ENCODE data around the gene FBXO30. TPM values are rescaled to one million over a fixed set of nuclear protein-coding genes. Genes with fewer than 3 reads are reported as not detected.
A peak's percentile ranks its signal among the peaks of the same experiment; 100 is the strongest.

Gene FBXO30
- total and polyA plus RNA-seq, 2 experiments from 2014 or later, result 2.0 to 9.0 TPM

GRCh38 chr6:145814035-145814500 lies 527 bp downstream of the FBXO30 start:
- peaks cover 37% of the 10 kb centered on the region for H3K4me1 ChIP-seq (ENCODE audit: insufficient read depth)
- H2AFZ ChIP-seq, result peak overlapping the region; percentile 84
- WGBS (ENCODE audit: low lambda C conversion rate, missing lambda C conversion rate), result under 1% methylated on average over 30 of the region's 33 CpGs
- peak overlapping the region; percentile 76 for H3K4me2 ChIP-seq
- H3K79me2 ChIP-seq, result peaks cover 54% of the 10 kb centered on the region
- peaks cover 25% of the 10 kb centered on the region for H4K20me1 ChIP-seq (ENCODE audit: insufficient read depth, poor library complexity, severe bottlenecking)
- TF ChIP-seq CTCF (IDR thresholded peaks at IDR 0.05; ENCODE audit: poor library complexity) (no peak), EZH2 (IDR thresholded peaks at IDR 0.05; ENCODE audit: borderline replicate concordance) (no peak), EZH2phosphoT487 (IDR thresholded peaks at IDR 0.05; ENCODE audit: low read depth, severe bottlenecking, unreplicated experiment) (no peak)
- DNase-seq (ENCODE audit: low spot score), result peak; percentile 45
- H3K27ac ChIP-seq, result peak overlapping the region; percentile 95
- no peaks in the 10 kb centered on the region for H3K27me3 ChIP-seq
- H3K36me3 ChIP-seq (replicated peaks; ENCODE audit: insufficient read depth, low read depth), result no peaks in the 10 kb centered on the region
- no peaks in the 10 kb centered on the region for H3K9me3 ChIP-seq (ENCODE audit: low read depth)
- H3K9me2 ChIP-seq (replicated peaks; ENCODE audit: insufficient read depth), result no peaks in the 10 kb centered on the region
- peak overlapping the region; percentile 73 for H3K4me3 ChIP-seq

- H3K9me3 ChIP-seq (ENCODE audit: low read depth), result no peaks in the 10 kb centered on the region
- H2AFZ ChIP-seq, result peak overlapping the region; percentile 84
- peak; percentile 11 for DNase-seq (ENCODE audit: low spot score)
- H3K4me3 ChIP-seq, result peak overlapping the region; percentile 73
- peaks cover 25% of the 10 kb centered on the region for H4K20me1 ChIP-seq (ENCODE audit: insufficient read depth, poor library complexity, severe bottlenecking)
- no peaks in the 10 kb centered on the region for H3K36me3 ChIP-seq (replicated peaks; ENCODE audit: insufficient read depth, low read depth)
- 4% methylated on average over 12 of the region's 12 CpGs for WGBS (ENCODE audit: low lambda C conversion rate, missing lambda C conversion rate)
- peak overlapping the region; percentile 76 for H3K4me2 ChIP-seq
- peaks cover 37% of the 10 kb centered on the region for H3K4me1 ChIP-seq (ENCODE audit: insufficient read depth)
- TF ChIP-seq EZH2 (IDR thresholded peaks at IDR 0.05; ENCODE audit: borderline replicate concordance) (no peak), EZH2phosphoT487 (IDR thresholded peaks at IDR 0.05; ENCODE audit: low read depth, severe bottlenecking, unreplicated experiment) (no peak), CTCF (IDR thresholded peaks at IDR 0.05; ENCODE audit: poor library complexity) (no peak)
- peak overlapping the region; percentile 95 for H3K27ac ChIP-seq
- peaks cover 60% of the 10 kb centered on the region for H3K79me2 ChIP-seq
- no peaks in the 10 kb centered on the region for H3K27me3 ChIP-seq
- H3K9me2 ChIP-seq (replicated peaks; ENCODE audit: insufficient read depth), result no peaks in the 10 kb centered on the region
Measured at GRCh38 chr6:145813285-145814034, 1.1 kb downstream of the FBXO30 start.

- no peaks in the 10 kb centered on the region for H3K27me3 ChIP-seq
- no peak for DNase-seq (ENCODE audit: low spot score)
- no peak overlapping the region for H3K4me3 ChIP-seq
- H4K20me1 ChIP-seq (ENCODE audit: insufficient read depth, poor library complexity, severe bottlenecking), result peaks cover 30% of the 10 kb centered on the region
- no peak overlapping the region for H3K27ac ChIP-seq
- H3K79me2 ChIP-seq, result peaks cover 77% of the 10 kb centered on the region
- no peak overlapping the region for H2AFZ ChIP-seq
- H3K4me2 ChIP-seq, result peak overlapping the region; percentile 76
- no peaks in the 10 kb centered on the region for H3K9me3 ChIP-seq (ENCODE audit: low read depth)
- no peaks in the 10 kb centered on the region for H3K9me2 ChIP-seq (replicated peaks; ENCODE audit: insufficient read depth)
- TF ChIP-seq EZH2 (IDR thresholded peaks at IDR 0.05; ENCODE audit: borderline replicate concordance), result no peak
- no peak for TF ChIP-seq CTCF (IDR thresholded peaks at IDR 0.05; ENCODE audit: poor library complexity)
- TF ChIP-seq EZH2phosphoT487 (IDR thresholded peaks at IDR 0.05; ENCODE audit: low read depth, severe bottlenecking, unreplicated experiment), result no peak
- peaks cover 37% of the 10 kb centered on the region for H3K4me1 ChIP-seq (ENCODE audit: insufficient read depth)
- WGBS (ENCODE audit: low lambda C conversion rate, missing lambda C conversion rate), result 60% methylated on average over 1 of the region's 1 CpG
- no peaks in the 10 kb centered on the region for H3K36me3 ChIP-seq (replicated peaks; ENCODE audit: insufficient read depth, low read depth)
Measured at GRCh38 chr6:145811741-145812140, 2.9 kb downstream of the FBXO30 start.
